ENCODE data around the gene RNF151.
"Not testable (repeated sequence)": the region's sequence is repeated elsewhere in the genome, so short reads cannot be mapped to it uniquely, and the experiment has no call there.

RNF151 gene

GRCh38 chr16:1918351-1919326, 48.0 kb upstream of the RNF151 start, which contains the start of gene HS3ST6:
HS3ST6 (minus strand) TSS chr16:1918415; CDS start chr16:1918323, 92 bp downstream.
- no peak within 1 kb of the TSS for H3K4me3 ChIP-seq (ENCODE audit: low read length)
- H4K20me1 ChIP-seq (ENCODE audit: control insufficient read depth, insufficient read depth, low read depth, low read length) = no peaks in the 10 kb centered on the region
- no peaks in the 10 kb centered on the region for H3K79me2 ChIP-seq (ENCODE audit: control insufficient read depth, low read length)
- no peaks in the 10 kb centered on the region for H3K4me1 ChIP-seq (ENCODE audit: control insufficient read depth, low read length)
- no peak for TF ChIP-seq CTCF (IDR thresholded peaks at IDR 0.05; ENCODE audit: low read depth, low read length, poor library complexity, severe bottlenecking)
- no peak for TF ChIP-seq EZH2phosphoT487 (IDR thresholded peaks at IDR 0.05; ENCODE audit: borderline replicate concordance, low read length)
- H3K36me3 ChIP-seq (ENCODE audit: control insufficient read depth, low read length) = no peaks in the 10 kb centered on the region
- no peaks in the 10 kb centered on the region for H3K9me2 ChIP-seq (replicated peaks; ENCODE audit: control insufficient read depth, low read length)
- H3K4me2 ChIP-seq (ENCODE audit: low read length) = no peak within 1 kb of the TSS
- H3K27me3 ChIP-seq (ENCODE audit: control insufficient read depth, low read length) = no peaks in the 10 kb centered on the region; the same call in 1 of the 2 replicates
- H3F3A ChIP-seq (ENCODE audit: control insufficient read depth, insufficient read depth) = no peaks in the 10 kb centered on the region
- H3K27ac ChIP-seq (ENCODE audit: low read depth, low read length) = no peak within 1 kb of the TSS
- H3K9me3 ChIP-seq (ENCODE audit: control insufficient read depth, insufficient read depth, low read length) = no peaks in the 10 kb centered on the region

GRCh38 chr16:1919327-1919998, 47.2 kb upstream of the RNF151 start:
- no peak for TF ChIP-seq EZH2phosphoT487 (IDR thresholded peaks at IDR 0.05; ENCODE audit: borderline replicate concordance, low read length)
- TF ChIP-seq CTCF (IDR thresholded peaks at IDR 0.05; ENCODE audit: low read depth, low read length, poor library complexity, severe bottlenecking) = no peak
- no peaks in the 10 kb centered on the region for H3K9me3 ChIP-seq (ENCODE audit: control insufficient read depth, insufficient read depth, low read length)
- no peaks in the 10 kb centered on the region; the same call in 1 of the 2 replicates for H3K27me3 ChIP-seq (ENCODE audit: control insufficient read depth, low read length)
- no peaks in the 10 kb centered on the region for H3K36me3 ChIP-seq (ENCODE audit: control insufficient read depth, low read length)
- H3K4me1 ChIP-seq (ENCODE audit: control insufficient read depth, low read length) = no peaks in the 10 kb centered on the region
- no peaks in the 10 kb centered on the region for H3K9me2 ChIP-seq (replicated peaks; ENCODE audit: control insufficient read depth, low read length)
- no peak overlapping the region for H3K4me2 ChIP-seq (ENCODE audit: low read length)
- H3F3A ChIP-seq (ENCODE audit: control insufficient read depth, insufficient read depth) = no peaks in the 10 kb centered on the region
- H3K4me3 ChIP-seq (ENCODE audit: low read length) = no peak overlapping the region
- H4K20me1 ChIP-seq (ENCODE audit: control insufficient read depth, insufficient read depth, low read depth, low read length) = no peaks in the 10 kb centered on the region
- no peaks in the 10 kb centered on the region for H3K79me2 ChIP-seq (ENCODE audit: control insufficient read depth, low read length)
- no peak overlapping the region for H3K27ac ChIP-seq (ENCODE audit: low read depth, low read length)

- H3K4me1 ChIP-seq (ENCODE audit: control insufficient read depth, low read length); H3K27ac ChIP-seq (ENCODE audit: low read depth, low read length); H3K27me3 ChIP-seq (ENCODE audit: control insufficient read depth, low read length); H3K9me3 ChIP-seq (ENCODE audit: control insufficient read depth, insufficient read depth, low read length); H3F3A ChIP-seq (ENCODE audit: control insufficient read depth, insufficient read depth); H3K36me3 ChIP-seq (ENCODE audit: control insufficient read depth, low read length); H4K20me1 ChIP-seq (ENCODE audit: control insufficient read depth, insufficient read depth, low read depth, low read length); H3K4me2 ChIP-seq (ENCODE audit: low read length); H3K9me2 ChIP-seq (replicated peaks; ENCODE audit: control insufficient read depth, low read length); H3K79me2 ChIP-seq (ENCODE audit: control insufficient read depth, low read length); H3K4me3 ChIP-seq (ENCODE audit: low read length): not testable (repeated sequence)
Measured at GRCh38 chr16:1920122-1920521, 46.5 kb upstream of the RNF151 start.

All from DOHH2 (cell line).